Tibial nerve (tissue), 4 donors: ENCODE results near the gene STIMATE. TPM values are rescaled to one million over a fixed set of nuclear protein-coding genes. Genes with fewer than 3 reads are reported as not detected.
A peak's percentile ranks its signal among the peaks of the same experiment; 100 is the strongest.

Experiments used
- DNase-seq, 2 donors: peaks; one replicate each; pipeline ENCODE4 v3.0.0-alpha.2; 2019; ENCODE audit warnings: low spot score in 2 of 2
- H3K27ac ChIP-seq, 4 donors: fragments of 200-600 bp; sonication (generic) in 3 of 4; one replicate each; pipeline ENCODE4 v1.5.1; 2017 to 2019; ENCODE audit warnings: mild to moderate bottlenecking in 1 of 4
- H3K27me3 ChIP-seq, 2 donors: fragments of 200-600 bp; sonication (generic) in 1 of 2; one replicate each; pipeline versions ENCODE4 v1.5.1 to v1.6.0; 2017 to 2019
- H3K36me3 ChIP-seq, 3 donors: fragments of 200-600 bp; sonication (generic); one replicate each; pipeline ENCODE4 v1.5.1; 2018 to 2019
- H3K4me1 ChIP-seq, 4 donors: fragments of 200-600 bp; sonication (generic) in 3 of 4; one replicate each; pipeline ENCODE4 v1.5.1; 2017 to 2019
- H3K4me3 ChIP-seq, 4 donors: fragments of 200-600 bp; sonication (generic) in 3 of 4; one replicate each; pipeline ENCODE4 v1.5.1; 2017 to 2019; ENCODE audit warnings: mild to moderate bottlenecking in 1 of 4, moderate library complexity in 1 of 4
- H3K9me3 ChIP-seq, 4 donors: fragments of 200-600 bp; sonication (generic) in 3 of 4; one replicate each; pipeline ENCODE4 v1.5.1; 2017 to 2019
- EP300 ChIP-seq, 2 donors: sonication (generic); formaldehyde crosslinking; IDR thresholded peaks; one replicate each; pipeline ENCODE4 v1.6.1; 2017; ENCODE audit warnings: antibody characterized with exemption in 2 of 2, mild to moderate bottlenecking in 1 of 2
- POLR2A ChIP-seq, 2 donors: fragments of 450-650 bp; IDR thresholded peaks; one replicate each; pipeline ENCODE4 v1.6.1; 2017; ENCODE audit warnings: antibody characterized with exemption in 2 of 2, mild to moderate bottlenecking in 2 of 2, moderate library complexity in 2 of 2
- WGBS, 2 donors: methylation state at CpG; one replicate each; pipeline ENCODE4 v1.1.5; 2018; 5-methylcytosine and 5-hydroxymethylcytosine counted together
- total RNA-seq, 4 donors: library from RNA; depleted of rRNA; stranded (reverse); fragments of >200 nt; gene quantifications; one replicate each; pipeline ENCODE4 v1.1.0, GENCODE V29; 2016
- TF ChIP-seq, protein P1 (sequence below), 5 experiments: fragments of 200-600 bp in 3 of 5; fragments of 450-650 bp in 2 of 5; sonication (generic) in 3 of 5; IDR thresholded peaks; one replicate each; pipeline ENCODE4 v1.5.1; 2016 to 2019; ENCODE audit warnings: antibody characterized with exemption in 5 of 5, mild to moderate bottlenecking in 3 of 5, moderate library complexity in 2 of 5

The STIMATE gene
- total RNA-seq, 4 donors from 2014 or later, result 35.4 to 82.3 (median 46.0) TPM

DNA sequence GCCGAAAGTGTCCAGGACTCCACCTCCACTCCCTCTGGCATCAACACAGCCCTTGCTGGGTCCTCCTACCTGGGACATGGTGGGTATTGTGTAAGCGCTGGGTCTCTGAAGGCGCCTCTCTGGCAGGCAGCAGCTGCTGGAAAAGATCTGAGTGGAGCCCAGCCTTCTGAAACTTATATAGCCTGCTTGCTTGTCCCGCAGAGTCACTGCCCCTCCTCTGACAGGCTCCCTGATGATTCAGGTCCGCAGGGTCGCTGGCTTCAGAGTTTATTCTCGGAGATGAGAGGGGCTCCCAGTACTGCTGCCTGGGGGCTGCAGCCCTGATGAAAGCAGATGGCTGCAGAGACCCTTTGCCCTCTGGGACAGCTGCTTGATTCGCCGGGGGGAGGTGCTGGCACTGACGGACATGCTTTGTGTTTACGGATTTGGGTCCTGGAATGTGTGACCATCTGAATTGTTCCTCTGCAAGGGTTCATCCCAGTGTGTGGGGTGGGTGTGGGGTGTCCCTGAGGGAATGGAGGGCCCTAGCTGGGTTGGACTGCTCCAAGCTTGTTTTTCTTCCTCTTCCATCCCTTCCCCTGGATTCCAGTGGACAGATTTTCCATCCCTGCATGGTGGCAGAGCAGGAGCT is 62.4 kb downstream of the STIMATE start, which contains the start of gene MUSTN1:
Gene MUSTN1, minus strand, starts transcription at position 149 of the 631 bp plus-strand sequence. Its CDS starts 71 bp downstream, at position 78.
- no peaks in the 10 kb centered on the region for H3K9me3 ChIP-seq
- H3K4me3 ChIP-seq, result peak within 1 kb of the TSS in 2 of 4 donors; percentile 5 to 38
- DNase-seq, result peak; percentile 51 to 61
- 36 to 53% methylated on average over 11 of the region's 11 CpGs for WGBS, 2 donors
- H3K27me3 ChIP-seq, result no peaks in the 10 kb centered on the region
- peak within 1 kb of the TSS in 2 of 4 donors; percentile 43 to 59 for H3K27ac ChIP-seq
- H3K36me3 ChIP-seq, result peaks cover 0 to 72% (median 0%) of the 10 kb centered on the region in 3 donors
- TF ChIP-seq, protein P1, sequence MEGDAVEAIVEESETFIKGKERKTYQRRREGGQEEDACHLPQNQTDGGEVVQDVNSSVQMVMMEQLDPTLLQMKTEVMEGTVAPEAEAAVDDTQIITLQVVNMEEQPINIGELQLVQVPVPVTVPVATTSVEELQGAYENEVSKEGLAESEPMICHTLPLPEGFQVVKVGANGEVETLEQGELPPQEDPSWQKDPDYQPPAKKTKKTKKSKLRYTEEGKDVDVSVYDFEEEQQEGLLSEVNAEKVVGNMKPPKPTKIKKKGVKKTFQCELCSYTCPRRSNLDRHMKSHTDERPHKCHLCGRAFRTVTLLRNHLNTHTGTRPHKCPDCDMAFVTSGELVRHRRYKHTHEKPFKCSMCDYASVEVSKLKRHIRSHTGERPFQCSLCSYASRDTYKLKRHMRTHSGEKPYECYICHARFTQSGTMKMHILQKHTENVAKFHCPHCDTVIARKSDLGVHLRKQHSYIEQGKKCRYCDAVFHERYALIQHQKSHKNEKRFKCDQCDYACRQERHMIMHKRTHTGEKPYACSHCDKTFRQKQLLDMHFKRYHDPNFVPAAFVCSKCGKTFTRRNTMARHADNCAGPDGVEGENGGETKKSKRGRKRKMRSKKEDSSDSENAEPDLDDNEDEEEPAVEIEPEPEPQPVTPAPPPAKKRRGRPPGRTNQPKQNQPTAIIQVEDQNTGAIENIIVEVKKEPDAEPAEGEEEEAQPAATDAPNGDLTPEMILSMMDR (IDR thresholded peaks at IDR 0.05), result no peak
- TF ChIP-seq POLR2A (IDR thresholded peaks at IDR 0.05) (no peak), EP300 (IDR thresholded peaks at IDR 0.05) (peak in 1 of 2 donors; percentile 5)
- peaks cover 0 to 31% (median 2%) of the 10 kb centered on the region in 4 donors for H3K4me1 ChIP-seq

DNA sequence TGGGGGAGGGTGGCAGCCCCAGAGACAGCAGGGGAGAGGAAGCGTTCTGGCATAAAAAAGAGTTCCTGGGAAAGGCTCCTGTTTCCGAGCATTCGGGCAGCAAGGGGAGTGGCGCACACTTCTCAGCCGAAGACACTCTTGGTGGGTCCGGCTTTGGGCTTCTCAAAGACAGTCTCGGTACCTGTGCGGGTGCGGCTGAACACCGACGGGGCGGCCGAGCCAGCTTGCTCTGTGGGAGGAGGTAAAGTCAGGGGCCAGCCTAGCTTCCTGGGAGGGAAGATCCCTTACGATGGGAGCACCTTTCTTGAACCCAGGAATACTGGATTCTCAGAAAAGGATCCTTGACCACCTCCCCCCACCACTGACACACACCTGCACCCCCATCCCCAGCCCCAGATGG is 64.1 kb downstream of the STIMATE start:
- no peak for TF ChIP-seq EP300 (IDR thresholded peaks at IDR 0.05)
- TF ChIP-seq POLR2A (IDR thresholded peaks at IDR 0.05), result no peak
- TF ChIP-seq, protein P1 (IDR thresholded peaks at IDR 0.05), result no peak
- Histone ChIP-seq H3K4me3 (no peak overlapping the region), H3K4me1 (peaks cover 0 to 31% (median 2%) of the 10 kb centered on the region in 4 donors), H3K36me3 (peaks cover 0 to 71% (median 0%) of the 10 kb centered on the region in 3 donors), H3K9me3 (no peaks in the 10 kb centered on the region), H3K27me3 (no peaks in the 10 kb centered on the region), H3K27ac (peak overlapping the region in 1 of 4 donors; percentile 28)
- no peak for DNase-seq
- 87 to 89% methylated on average over 7 to 14 of the region's 14 CpGs for WGBS, 2 donors

DNA sequence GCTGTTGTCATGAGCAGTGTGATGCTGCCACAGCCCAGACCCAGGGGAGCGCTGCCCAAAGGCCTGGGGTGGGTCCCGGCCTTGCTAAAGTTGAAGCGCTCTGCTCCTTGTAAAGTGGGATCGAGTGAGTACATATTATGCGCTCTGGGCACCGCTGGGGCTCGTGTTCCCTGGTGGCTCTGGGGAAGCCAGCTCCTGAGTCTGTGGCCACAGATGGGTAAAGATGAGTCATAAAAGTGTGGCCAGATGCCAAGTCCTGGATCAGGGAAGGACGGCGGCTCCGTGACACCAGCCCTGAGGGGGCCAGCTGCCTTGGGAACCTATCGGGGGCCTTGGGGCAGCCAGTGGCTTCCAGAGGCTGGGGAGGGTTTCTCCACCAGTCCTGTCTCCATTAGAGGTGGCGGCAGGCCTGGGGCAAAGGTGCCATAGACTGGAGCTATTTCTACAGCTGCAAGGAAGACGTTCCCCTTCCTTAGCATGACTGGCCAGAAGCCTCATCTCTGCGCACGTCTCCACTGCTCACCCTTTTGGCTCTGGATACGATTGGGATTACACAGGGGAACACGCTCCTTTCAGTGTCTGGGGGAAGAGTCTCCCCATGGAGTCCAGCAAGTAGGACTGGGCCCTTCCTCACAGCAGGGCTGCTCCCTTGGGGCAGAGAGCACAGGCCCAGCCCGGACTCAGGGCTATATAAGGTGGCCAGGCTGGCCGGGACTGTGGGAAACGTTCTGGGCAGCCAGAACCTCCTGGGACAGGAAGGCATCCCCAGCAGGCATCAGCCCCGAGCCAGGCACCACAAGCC is 65.6 kb downstream of the STIMATE start:
- H3K9me3 ChIP-seq, result no peaks in the 10 kb centered on the region
- peaks cover 0 to 63% (median 0%) of the 10 kb centered on the region in 3 donors for H3K36me3 ChIP-seq
- DNase-seq, result peak; percentile 34 to 62
- H3K27ac ChIP-seq, result peak overlapping the region in 2 of 4 donors; percentile 38 to 43
- TF ChIP-seq, protein P1 (IDR thresholded peaks at IDR 0.05), result no peak
- TF ChIP-seq EP300 (IDR thresholded peaks at IDR 0.05), result peak in 1 of 2 donors; percentile 3
- H3K4me1 ChIP-seq, result peaks cover 0 to 31% (median 2%) of the 10 kb centered on the region in 4 donors
- H3K27me3 ChIP-seq, result no peaks in the 10 kb centered on the region
- 56 to 57% methylated on average over 18 to 21 of the region's 21 CpGs for WGBS, 2 donors
- no peak overlapping the region for H3K4me3 ChIP-seq

DNA sequence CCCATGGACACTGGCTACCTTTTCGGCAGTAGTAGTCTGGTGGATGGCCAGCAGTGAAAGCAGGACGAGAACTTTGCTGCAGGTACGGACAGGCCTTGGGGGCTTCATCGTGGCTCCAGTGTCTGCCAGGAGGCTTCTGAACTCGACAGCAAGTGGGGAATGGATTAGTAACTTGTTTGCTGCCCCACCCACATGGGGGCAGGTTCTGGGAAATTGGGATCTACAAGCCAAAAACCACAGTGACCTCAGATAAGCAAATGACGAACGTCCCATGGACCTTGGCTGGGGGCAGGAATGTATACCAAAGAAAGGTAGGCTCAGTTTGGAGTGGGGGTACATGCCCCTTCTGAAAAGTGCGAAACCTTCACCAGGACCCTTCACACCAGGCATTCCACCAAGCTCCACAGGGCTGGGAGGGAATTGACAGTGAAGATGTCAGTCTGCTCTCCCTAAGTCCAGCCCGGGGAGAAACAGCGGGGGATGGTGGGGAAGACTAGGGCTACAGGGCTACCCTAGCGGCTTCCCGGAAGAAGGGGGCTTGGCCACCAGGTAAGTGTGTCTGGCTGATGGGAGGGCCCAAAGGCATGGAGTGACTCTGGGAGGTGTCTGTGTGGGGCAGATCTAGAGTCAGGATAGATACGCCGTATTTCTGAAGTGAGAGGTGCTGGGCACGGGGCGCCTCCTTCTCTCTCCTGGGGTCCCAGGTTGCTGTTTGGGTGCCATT is 66.7 kb downstream of the STIMATE start, which contains the start of gene ITIH4:
Gene ITIH4, minus strand, starts transcription at position 138 of the 724 bp plus-strand sequence. Its CDS starts 30 bp downstream, at position 108.
- Histone ChIP-seq H3K4me3 (no peak within 1 kb of the TSS), H3K36me3 (peaks cover 0 to 63% (median 0%) of the 10 kb centered on the region in 3 donors), H3K27ac (peak within 1 kb of the TSS in 2 of 4 donors; percentile 38 to 43), H3K4me1 (peaks cover 0 to 22% (median 2%) of the 10 kb centered on the region in 4 donors), H3K27me3 (no peaks in the 10 kb centered on the region), H3K9me3 (no peaks in the 10 kb centered on the region)
- TF ChIP-seq, protein P1 (IDR thresholded peaks at IDR 0.05), result no peak
- no peak for TF ChIP-seq EP300 (IDR thresholded peaks at IDR 0.05)
- no peak for TF ChIP-seq POLR2A (IDR thresholded peaks at IDR 0.05)
- 74 to 81% methylated on average over 16 of the region's 16 CpGs for WGBS, 2 donors
- DNase-seq, result no peak
